ENCODE results near the gene STX18. TPM values are rescaled to one million over a fixed set of nuclear protein-coding genes. Genes with fewer than 3 reads are reported as not detected.

Gene STX18
- total RNA-seq, 1 donor from 2014 or later, result 21.1 TPM

DNA sequence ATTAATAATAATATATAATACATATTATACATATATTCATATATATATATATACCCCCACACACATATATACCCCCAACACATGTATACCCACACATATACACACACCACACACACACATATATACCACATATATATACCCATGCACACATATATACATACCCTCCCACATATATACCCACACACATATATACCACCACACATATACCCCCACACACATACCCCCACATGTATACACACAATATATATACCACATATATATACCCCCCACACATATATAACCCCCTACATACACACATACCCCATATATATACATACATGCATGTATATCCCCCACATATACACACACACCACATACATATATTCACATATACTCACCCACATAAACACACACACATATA, 103.0 kb downstream of the STX18 start:
- H3K27me3 Mint-ChIP-seq (ENCODE audit: low read depth), result no peaks in the 10 kb centered on the region
- no peak overlapping the region for H3K4me3 Mint-ChIP-seq (ENCODE audit: unreplicated experiment)
- no peak for DNase-seq (ENCODE audit: low spot score)
- TF ChIP-seq, protein P1, sequence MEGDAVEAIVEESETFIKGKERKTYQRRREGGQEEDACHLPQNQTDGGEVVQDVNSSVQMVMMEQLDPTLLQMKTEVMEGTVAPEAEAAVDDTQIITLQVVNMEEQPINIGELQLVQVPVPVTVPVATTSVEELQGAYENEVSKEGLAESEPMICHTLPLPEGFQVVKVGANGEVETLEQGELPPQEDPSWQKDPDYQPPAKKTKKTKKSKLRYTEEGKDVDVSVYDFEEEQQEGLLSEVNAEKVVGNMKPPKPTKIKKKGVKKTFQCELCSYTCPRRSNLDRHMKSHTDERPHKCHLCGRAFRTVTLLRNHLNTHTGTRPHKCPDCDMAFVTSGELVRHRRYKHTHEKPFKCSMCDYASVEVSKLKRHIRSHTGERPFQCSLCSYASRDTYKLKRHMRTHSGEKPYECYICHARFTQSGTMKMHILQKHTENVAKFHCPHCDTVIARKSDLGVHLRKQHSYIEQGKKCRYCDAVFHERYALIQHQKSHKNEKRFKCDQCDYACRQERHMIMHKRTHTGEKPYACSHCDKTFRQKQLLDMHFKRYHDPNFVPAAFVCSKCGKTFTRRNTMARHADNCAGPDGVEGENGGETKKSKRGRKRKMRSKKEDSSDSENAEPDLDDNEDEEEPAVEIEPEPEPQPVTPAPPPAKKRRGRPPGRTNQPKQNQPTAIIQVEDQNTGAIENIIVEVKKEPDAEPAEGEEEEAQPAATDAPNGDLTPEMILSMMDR (IDR thresholded peaks at IDR 0.05), result no peak
- H3K4me1 Mint-ChIP-seq (ENCODE audit: low read depth), result peaks cover 8% of the 10 kb centered on the region
- no peak overlapping the region for H3K27ac Mint-ChIP-seq (ENCODE audit: unreplicated experiment)
- no peaks in the 10 kb centered on the region for H3K9me3 Mint-ChIP-seq (ENCODE audit: low read depth)
- peaks cover 12% of the 10 kb centered on the region for H3K36me3 Mint-ChIP-seq (ENCODE audit: low read depth)

DNA sequence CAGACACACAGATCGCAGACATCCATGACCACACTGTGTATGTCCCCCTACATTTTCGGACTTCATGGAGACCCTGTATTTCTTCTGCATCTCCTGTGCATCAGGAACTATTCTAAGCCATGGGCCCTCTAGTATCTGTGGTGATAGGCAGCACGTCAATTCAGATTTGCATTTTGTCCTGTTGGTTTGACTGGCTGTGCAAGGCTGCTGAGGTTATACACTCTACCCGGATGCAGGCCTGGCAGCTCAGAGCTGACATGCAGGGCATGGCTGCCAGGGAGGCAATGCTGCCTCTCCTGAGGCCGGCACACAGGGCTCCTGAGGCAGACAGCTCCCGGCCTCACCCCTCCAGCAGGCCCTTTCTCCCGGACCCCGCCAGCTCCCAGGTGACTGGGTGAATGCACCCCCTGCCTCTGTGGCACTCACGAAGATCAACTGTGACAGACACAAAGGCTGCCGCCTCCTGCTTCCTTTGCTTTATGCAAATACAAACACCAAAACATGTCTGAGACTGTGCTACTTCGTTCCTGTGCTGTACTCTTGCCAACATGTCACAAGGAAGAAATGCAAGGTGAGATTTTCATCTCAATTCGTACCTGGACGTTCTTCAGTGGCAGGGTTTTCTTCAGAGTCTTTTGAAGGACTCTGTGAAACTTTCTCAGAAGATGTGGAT, 103.9 kb downstream of the STX18 start:
- Mint-ChIP-seq H3K27ac (ENCODE audit: unreplicated experiment) (no peak overlapping the region), H3K4me3 (ENCODE audit: unreplicated experiment) (no peak overlapping the region), H3K4me1 (ENCODE audit: low read depth) (no peaks in the 10 kb centered on the region), H3K27me3 (ENCODE audit: low read depth) (no peaks in the 10 kb centered on the region), H3K36me3 (ENCODE audit: low read depth) (peaks cover 14% of the 10 kb centered on the region), H3K9me3 (ENCODE audit: low read depth) (no peaks in the 10 kb centered on the region)
- DNase-seq (ENCODE audit: low spot score), result no peak
- TF ChIP-seq, protein P1 (IDR thresholded peaks at IDR 0.05), result no peak

DNA sequence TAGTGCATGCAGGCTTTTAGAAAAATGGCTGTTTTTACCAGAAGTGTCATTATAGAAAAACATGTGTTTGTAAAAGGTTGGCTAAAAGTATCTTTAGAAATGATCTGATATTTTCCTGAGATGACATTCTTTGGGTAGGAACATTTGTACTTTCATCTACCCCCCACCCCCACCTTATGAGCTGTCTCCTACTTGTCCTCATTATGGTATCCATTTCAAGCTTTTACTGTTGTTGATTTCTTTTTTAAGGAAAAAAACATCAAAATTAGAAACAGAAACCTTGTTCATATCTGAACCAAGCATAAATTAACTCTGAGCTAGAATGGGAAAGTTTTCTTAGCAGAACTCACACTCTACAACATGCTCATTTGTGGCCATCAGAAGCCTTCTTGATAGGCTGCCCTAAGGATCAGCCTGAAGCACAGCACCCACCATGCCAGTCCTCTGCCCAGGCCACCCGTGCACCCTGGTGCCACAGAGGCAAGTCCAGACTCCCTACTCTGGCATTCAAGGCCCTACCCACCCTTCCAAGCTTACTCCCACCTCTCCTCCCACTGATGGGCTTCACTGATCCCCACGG, 105.5 kb downstream of the STX18 start:
- Mint-ChIP-seq H3K9me3 (ENCODE audit: low read depth) (no peaks in the 10 kb centered on the region), H3K27me3 (ENCODE audit: low read depth) (no peaks in the 10 kb centered on the region), H3K4me3 (ENCODE audit: unreplicated experiment) (no peak overlapping the region), H3K36me3 (ENCODE audit: low read depth) (peaks cover 18% of the 10 kb centered on the region), H3K27ac (ENCODE audit: unreplicated experiment) (no peak overlapping the region), H3K4me1 (ENCODE audit: low read depth) (no peaks in the 10 kb centered on the region)
- no peak for DNase-seq (ENCODE audit: low spot score)
- TF ChIP-seq, protein P1 (IDR thresholded peaks at IDR 0.05), result no peak

DNA sequence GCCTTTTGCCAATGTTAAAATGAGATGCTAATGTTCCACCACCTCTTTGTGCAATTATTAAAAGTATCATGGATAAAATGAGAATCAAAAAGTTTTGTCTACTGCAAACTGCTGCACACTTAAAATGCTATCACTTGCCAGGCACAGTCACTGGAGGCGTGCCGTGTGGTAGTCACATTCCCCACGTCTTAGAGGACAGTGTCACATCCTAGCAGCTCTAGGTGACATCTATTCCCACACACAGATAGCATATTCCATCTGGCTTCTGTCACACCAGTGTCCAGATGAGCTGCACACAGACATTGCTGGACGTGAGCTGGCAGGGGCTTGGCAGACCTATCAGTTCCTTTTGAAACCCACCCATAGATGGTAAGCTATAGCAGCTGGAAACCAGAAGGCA, 107.9 kb downstream of the STX18 start:
- TF ChIP-seq, protein P1 (IDR thresholded peaks at IDR 0.05), result no peak
- H3K9me3 Mint-ChIP-seq (ENCODE audit: low read depth), result no peaks in the 10 kb centered on the region
- no peak overlapping the region for H3K27ac Mint-ChIP-seq (ENCODE audit: unreplicated experiment)
- H3K36me3 Mint-ChIP-seq (ENCODE audit: low read depth), result peaks cover 18% of the 10 kb centered on the region
- no peak for DNase-seq (ENCODE audit: low spot score)
- peaks cover 8% of the 10 kb centered on the region for H3K4me1 Mint-ChIP-seq (ENCODE audit: low read depth)
- H3K4me3 Mint-ChIP-seq (ENCODE audit: unreplicated experiment), result no peak overlapping the region
- no peaks in the 10 kb centered on the region for H3K27me3 Mint-ChIP-seq (ENCODE audit: low read depth)

DNA sequence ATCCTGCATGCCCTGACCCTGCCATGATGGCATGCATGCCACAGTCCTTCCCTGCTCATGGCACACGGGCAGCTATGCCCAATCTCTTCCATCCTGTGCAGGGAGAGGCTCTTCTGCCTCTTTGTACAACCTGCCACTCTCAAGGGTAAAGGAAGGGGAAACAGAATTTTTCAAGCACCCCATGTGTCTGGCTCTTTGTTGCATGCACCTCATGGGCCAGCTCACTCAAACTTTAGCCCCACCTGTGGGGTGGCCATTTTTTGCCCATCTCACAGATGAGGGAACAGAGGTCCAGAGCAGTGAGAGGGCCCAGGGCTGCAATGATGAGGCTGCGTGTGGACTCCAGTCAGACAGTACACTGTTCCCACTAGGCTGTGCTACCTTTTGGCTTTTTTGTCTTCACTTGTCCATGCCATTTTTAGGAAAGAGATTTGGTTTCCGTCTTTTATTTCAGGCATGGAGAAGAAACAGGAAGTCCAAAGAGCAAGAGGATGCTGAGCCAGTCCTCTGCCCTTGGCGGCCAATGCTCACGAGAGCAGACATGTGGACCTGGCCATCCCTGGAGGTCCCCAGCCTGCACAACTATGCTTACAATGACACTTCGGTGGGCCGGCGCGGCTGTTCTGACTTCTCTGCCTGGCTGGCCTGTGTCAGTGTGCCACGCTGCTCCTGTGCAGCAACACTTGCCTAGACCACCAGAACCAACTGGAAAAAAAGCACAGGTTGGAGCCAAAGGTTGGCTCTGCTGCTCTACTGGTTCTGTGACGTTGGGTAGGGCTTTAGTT, 109.3 kb downstream of the STX18 start:
- Mint-ChIP-seq H3K4me1 (ENCODE audit: low read depth) (peaks cover 8% of the 10 kb centered on the region), H3K9me3 (ENCODE audit: low read depth) (no peaks in the 10 kb centered on the region), H3K36me3 (ENCODE audit: low read depth) (peaks cover 12% of the 10 kb centered on the region), H3K27me3 (ENCODE audit: low read depth) (no peaks in the 10 kb centered on the region), H3K4me3 (ENCODE audit: unreplicated experiment) (no peak overlapping the region), H3K27ac (ENCODE audit: unreplicated experiment) (no peak overlapping the region)
- TF ChIP-seq, protein P1 (IDR thresholded peaks at IDR 0.05), result no peak
- DNase-seq (ENCODE audit: low spot score), result no peak
